ENCODE measurements around the gene REPS2.

GRCh38 chrX:16958356-16958755 lies 11.9 kb downstream of the REPS2 start:
- TF ChIP-seq EZH2 (optimal IDR thresholded peaks at IDR 0.05; ENCODE audit: low read depth, low read length) (no peak), CTCF (IDR thresholded peaks at IDR 0.05; ENCODE audit: low read length) (no peak), EZH2phosphoT487 (IDR thresholded peaks at IDR 0.05; ENCODE audit: low read length) (no peak)
